Testis (tissue), 3 donors: Measurements from ENCODE around the gene RHOBTB3. TPM values are rescaled to one million over a fixed set of nuclear protein-coding genes. Genes with fewer than 3 reads are reported as not detected.
A peak's percentile ranks its signal among the peaks of the same experiment; 100 is the strongest.

Experiments used
- DNase-seq: peaks from one replicate; pipeline ENCODE4 v3.0.0-alpha.2; 2019
- H3K27ac ChIP-seq, 2 donors: fragments of 200-600 bp; sonication (generic); one replicate each; pipeline ENCODE4 v1.5.1; 2019
- H3K27me3 ChIP-seq: fragments of 200-600 bp; sonication (generic); one replicate; pipeline ENCODE4 v1.5.1; 2019
- H3K36me3 ChIP-seq: fragments of 200-600 bp; sonication (generic); one replicate; pipeline ENCODE4 v1.5.1; 2017; ENCODE audit warnings: low read depth; ENCODE audit errors: missing control alignments
- H3K4me1 ChIP-seq: fragments of 200-600 bp; sonication (generic); one replicate; pipeline ENCODE4 v1.5.1; 2019
- H3K4me3 ChIP-seq, 2 donors: fragments of 200-600 bp; sonication (generic); one replicate each; pipeline ENCODE4 v1.5.1; 2017 to 2019
- H3K9me3 ChIP-seq: fragments of 200-600 bp; sonication (generic); one replicate; pipeline ENCODE4 v1.5.1; 2017
- POLR2A ChIP-seq: fragments of 450-650 bp; IDR thresholded peaks from one replicate; pipeline ENCODE4 v1.6.1; 2017; ENCODE audit warnings: antibody characterized with exemption, mild to moderate bottlenecking, moderate library complexity
- WGBS, 2 donors: methylation state at CpG; one replicate each; pipeline ENCODE4 v1.1.5; 2018; 5-methylcytosine and 5-hydroxymethylcytosine counted together
- intact Hi-C: fragments of 100-400 bp; cut with DNase I; formaldehyde crosslinking; loops from one replicate; pipeline ENCODE4 v1.15.1; 2023; ENCODE audit warnings: low total_unique reads
- polyA plus RNA-seq: library from polyadenylated mRNA; stranded (reverse); fragments of 350-450 nt; fragmentation: Illumina TruSeq; extraction: RNeasy Lipid Tissue Mini Kit (QIAGEN cat#74804); gene quantifications from one replicate; pipeline ENCODE4 v1.2.3, GENCODE V29; 2014; ENCODE audit warnings: low read depth, low replicate concordance; ENCODE audit not compliant: insufficient read depth
- total RNA-seq, 2 donors: library from RNA; depleted of rRNA; stranded (reverse); fragments of >200 nt; gene quantifications; one replicate each; pipeline ENCODE4 v1.2.3, GENCODE V29; 2016
- TF ChIP-seq, protein P1 (sequence below), 3 experiments: fragments of 450-650 bp in 2 of 3; fragments of 200-600 bp in 1 of 3; sonication (generic) in 1 of 3; IDR thresholded peaks; one replicate each; pipeline ENCODE4 v1.5.1; 2016 to 2019; ENCODE audit warnings: antibody characterized with exemption in 3 of 3, mild to moderate bottlenecking in 2 of 3, moderate library complexity in 1 of 3

The RHOBTB3 gene
- total and polyA plus RNA-seq, 3 donors from 2014 or later, result 44.1 to 190 (median 163) TPM

DNA sequence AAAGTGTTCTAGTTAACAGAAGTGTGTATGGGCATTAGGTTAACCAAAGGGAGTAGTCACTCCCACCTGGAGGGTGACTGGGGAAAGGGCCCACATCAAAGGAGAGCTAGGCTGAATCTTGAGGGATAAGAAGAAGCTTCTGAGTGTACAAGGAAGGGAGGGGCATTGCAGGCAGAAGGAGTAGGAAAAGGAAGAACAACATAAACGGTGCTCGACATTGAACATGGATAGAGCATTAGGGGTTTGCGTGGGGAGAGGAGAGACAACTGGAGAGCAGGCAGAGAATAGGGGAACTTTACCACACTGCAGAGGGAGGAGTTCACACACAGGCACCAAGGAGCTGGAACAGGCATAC is 96.7 kb downstream of the RHOBTB3 start:
- peaks cover 11% of the 10 kb centered on the region for H3K4me1 ChIP-seq
- no peaks in the 10 kb centered on the region for H3K36me3 ChIP-seq
- no peak for DNase-seq
- no peak for TF ChIP-seq POLR2A
- TF ChIP-seq, protein P1, sequence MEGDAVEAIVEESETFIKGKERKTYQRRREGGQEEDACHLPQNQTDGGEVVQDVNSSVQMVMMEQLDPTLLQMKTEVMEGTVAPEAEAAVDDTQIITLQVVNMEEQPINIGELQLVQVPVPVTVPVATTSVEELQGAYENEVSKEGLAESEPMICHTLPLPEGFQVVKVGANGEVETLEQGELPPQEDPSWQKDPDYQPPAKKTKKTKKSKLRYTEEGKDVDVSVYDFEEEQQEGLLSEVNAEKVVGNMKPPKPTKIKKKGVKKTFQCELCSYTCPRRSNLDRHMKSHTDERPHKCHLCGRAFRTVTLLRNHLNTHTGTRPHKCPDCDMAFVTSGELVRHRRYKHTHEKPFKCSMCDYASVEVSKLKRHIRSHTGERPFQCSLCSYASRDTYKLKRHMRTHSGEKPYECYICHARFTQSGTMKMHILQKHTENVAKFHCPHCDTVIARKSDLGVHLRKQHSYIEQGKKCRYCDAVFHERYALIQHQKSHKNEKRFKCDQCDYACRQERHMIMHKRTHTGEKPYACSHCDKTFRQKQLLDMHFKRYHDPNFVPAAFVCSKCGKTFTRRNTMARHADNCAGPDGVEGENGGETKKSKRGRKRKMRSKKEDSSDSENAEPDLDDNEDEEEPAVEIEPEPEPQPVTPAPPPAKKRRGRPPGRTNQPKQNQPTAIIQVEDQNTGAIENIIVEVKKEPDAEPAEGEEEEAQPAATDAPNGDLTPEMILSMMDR (IDR thresholded peaks at IDR 0.05), result no peak
- H3K27me3 ChIP-seq, result no peaks in the 10 kb centered on the region
- H3K4me3 ChIP-seq, result no peak overlapping the region
- intact Hi-C loops, result no loop called here
- H3K9me3 ChIP-seq, result no peaks in the 10 kb centered on the region
- no peak overlapping the region for H3K27ac ChIP-seq
- 81 to 89% methylated on average over 3 of the region's 3 CpGs for WGBS, 2 donors

DNA sequence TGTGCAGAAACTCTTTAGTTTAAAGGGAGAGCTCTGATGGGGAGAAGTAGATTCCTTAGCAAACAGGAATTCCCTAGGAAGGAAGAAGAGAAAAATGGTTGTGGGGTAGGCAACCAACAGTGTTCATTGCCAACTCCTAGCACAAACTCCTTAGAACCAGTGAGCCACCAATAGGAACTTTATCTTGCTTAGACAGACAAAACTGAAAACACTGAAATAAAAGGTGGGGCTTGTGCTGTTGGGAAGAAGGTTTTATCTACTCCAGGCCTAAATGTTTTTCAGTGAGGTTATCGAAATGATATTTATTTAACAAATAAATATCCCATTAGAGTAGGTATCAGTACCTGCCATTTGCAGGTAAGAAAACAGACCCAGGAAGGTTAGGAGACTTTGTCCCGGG is 99.1 kb downstream of the RHOBTB3 start:
- no peaks in the 10 kb centered on the region for H3K36me3 ChIP-seq
- intact Hi-C loops, result no loop called here

DNA sequence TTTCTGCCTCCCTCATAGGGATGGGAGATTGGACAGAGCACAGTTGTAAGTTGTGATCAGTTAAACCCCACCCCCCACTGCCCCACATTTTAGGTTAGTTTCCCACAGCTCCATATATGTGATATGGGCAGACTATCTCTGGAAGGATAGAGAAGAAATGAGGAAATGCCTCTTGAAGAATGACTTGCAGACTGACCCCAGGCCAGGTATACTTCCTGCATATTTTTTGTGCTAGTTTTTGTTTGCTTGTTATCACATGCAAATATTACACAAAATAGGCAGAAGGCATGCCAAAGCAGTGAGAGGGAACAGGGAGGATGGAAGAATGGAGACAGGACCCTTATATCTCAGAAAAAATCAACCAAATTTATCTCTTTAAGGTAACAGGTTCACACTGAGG is 101.5 kb downstream of the RHOBTB3 start:
- no peaks in the 10 kb centered on the region for H3K9me3 ChIP-seq
- H3K27ac ChIP-seq, result no peak overlapping the region
- no peaks in the 10 kb centered on the region for H3K36me3 ChIP-seq
- no peaks in the 10 kb centered on the region for H3K4me1 ChIP-seq
- no peak for DNase-seq
- H3K27me3 ChIP-seq, result no peaks in the 10 kb centered on the region
- H3K4me3 ChIP-seq, result no peak overlapping the region
- TF ChIP-seq, protein P1 (IDR thresholded peaks at IDR 0.05), result no peak
- no peak for TF ChIP-seq POLR2A
- intact Hi-C loops, result no loop called here

More for the DNA sequence above, 99.1 kb downstream of the RHOBTB3 start:
- 90 to 93% methylated on average over 2 of the region's 2 CpGs for WGBS, 2 donors
- Histone ChIP-seq H3K27me3 (no peaks in the 10 kb centered on the region), H3K9me3 (no peaks in the 10 kb centered on the region), H3K27ac (no peak overlapping the region), H3K4me3 (no peak overlapping the region), H3K4me1 (no peaks in the 10 kb centered on the region)
- TF ChIP-seq, protein P1 (IDR thresholded peaks at IDR 0.05), result no peak
- TF ChIP-seq POLR2A, result no peak
- DNase-seq, result no peak

DNA sequence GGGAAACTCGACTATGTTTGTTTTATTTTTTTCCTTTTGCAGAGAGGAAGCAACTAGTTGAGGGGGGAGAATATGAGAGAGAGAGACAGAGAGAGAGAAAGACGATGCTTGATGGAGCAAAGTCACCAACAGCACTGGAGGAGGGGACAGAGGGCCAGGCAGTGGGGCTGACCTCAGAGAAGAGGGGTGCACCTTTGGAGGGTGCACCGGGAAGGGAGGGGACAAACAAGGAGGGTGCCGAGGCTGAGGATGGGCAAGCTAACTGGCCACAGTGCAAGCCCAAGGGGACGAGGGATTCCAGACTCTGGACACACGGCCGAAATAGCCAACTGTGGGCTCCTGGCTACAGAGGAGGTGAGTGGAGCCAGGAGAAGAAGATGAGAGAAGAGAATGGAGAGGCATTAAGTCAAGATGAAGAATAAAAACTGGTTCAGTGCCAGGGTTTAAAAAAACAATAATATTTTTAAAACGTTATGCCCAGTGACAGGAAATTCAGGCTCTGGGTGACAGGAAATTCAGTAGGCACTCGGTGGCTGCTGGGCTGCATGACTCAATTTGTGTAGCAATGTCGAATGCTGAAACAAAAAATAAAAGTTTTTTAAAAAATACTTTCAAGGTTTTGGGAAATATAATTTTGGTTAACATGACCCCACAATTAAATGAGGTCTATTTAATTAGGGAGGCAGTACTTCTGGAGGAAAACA is 104.7 kb downstream of the RHOBTB3 start:
- DNase-seq, result no peak
- intact Hi-C loops, result no loop called here

More for the DNA sequence above, 104.7 kb downstream of the RHOBTB3 start:
- H3K9me3 ChIP-seq, result no peaks in the 10 kb centered on the region
- H3K4me1 ChIP-seq, result no peaks in the 10 kb centered on the region
- 65 to 74% methylated on average over 10 of the region's 10 CpGs for WGBS, 2 donors
- H3K36me3 ChIP-seq, result no peaks in the 10 kb centered on the region
- H3K4me3 ChIP-seq, result no peak overlapping the region
- H3K27me3 ChIP-seq, result no peaks in the 10 kb centered on the region
- H3K27ac ChIP-seq, result peak overlapping the region in 1 of 2 donors; percentile 51
- TF ChIP-seq, protein P1 (IDR thresholded peaks at IDR 0.05), result no peak
- TF ChIP-seq POLR2A, result no peak
